Prostate gland (tissue), 2 donors: ENCODE measurements around the gene CD302. TPM values are rescaled to one million over a fixed set of nuclear protein-coding genes. Genes with fewer than 3 reads are reported as not detected.
"Not testable (repeated sequence)": the region's sequence is repeated elsewhere in the genome, so short reads cannot be mapped to it uniquely, and the experiment has no call there.

Experiments used
- DNase-seq: peaks from one replicate; pipeline ENCODE4 v3.0.0-alpha.2; 2019; ENCODE audit warnings: low spot score
- H3K27ac ChIP-seq, 2 donors: fragments of 200-600 bp; sonication (generic); 2 replicates each; pipeline ENCODE4 v1.5.1; 2017 to 2019
- H3K27me3 ChIP-seq: fragments of 200-600 bp; sonication (generic); replicated peaks from 2 replicates; pipeline ENCODE4 v1.5.1; 2019; ENCODE audit not compliant: insufficient read depth
- H3K36me3 ChIP-seq, 2 donors: fragments of 200-600 bp; sonication (generic); 1 replicate in 1 of 2; 2 replicates in 1 of 2; pipeline versions ENCODE4 v1.5.1 to v1.8.1; 2017 to 2019
- H3K4me1 ChIP-seq: fragments of 200-600 bp; sonication (generic); replicated peaks from 2 replicates; pipeline ENCODE4 v1.5.1; 2019
- H3K4me3 ChIP-seq, 2 donors: fragments of 200-600 bp; sonication (generic); 2 replicates each; pipeline ENCODE4 v1.5.1; 2017 to 2019
- H3K9me3 ChIP-seq: fragments of 200-600 bp; sonication (generic); 2 replicates; pipeline ENCODE4 v1.5.1; 2017
- CTCF ChIP-seq, 4 experiments: fragments of 200-600 bp in 2 of 4; fragments of 450-650 bp in 2 of 4; sonication (generic) in 2 of 4; IDR thresholded peaks; 1 replicate in 3 of 4; 2 replicates in 1 of 4; pipeline ENCODE4 v1.5.1; 2016 to 2019; ENCODE audit warnings: antibody characterized with exemption in 4 of 4, mild to moderate bottlenecking in 2 of 4, moderate library complexity in 2 of 4
- POLR2A ChIP-seq: fragments of 450-650 bp; IDR thresholded peaks from one replicate; pipeline ENCODE4 v1.6.1; 2016; ENCODE audit warnings: antibody characterized with exemption, mild to moderate bottlenecking
- POLR2AphosphoS5 ChIP-seq: sonication (generic); formaldehyde crosslinking; IDR thresholded peaks from one replicate; pipeline ENCODE4 v1.6.1; 2017; ENCODE audit warnings: antibody characterized with exemption
- WGBS: methylation state at CpG from one replicate; pipeline ENCODE4 v1.1.5; 2018; 5-methylcytosine and 5-hydroxymethylcytosine counted together
- intact Hi-C: fragments of 100-400 bp; cut with DNase I; formaldehyde crosslinking; loops from one replicate; pipeline ENCODE4 v1.14.2; 2022
- total RNA-seq, 2 donors: library from RNA; depleted of rRNA; stranded (reverse); fragments of >200 nt; gene quantifications; one replicate each; pipeline ENCODE4 v1.1.0, GENCODE V29; 2016

Gene CD302
- total RNA-seq, 2 donors from 2014 or later = 39.3 to 40.4 TPM

GRCh38 chr2:159725713-159726112 lies 72.3 kb downstream of the CD302 start:
- H3K4me1 ChIP-seq = no peaks in the 10 kb centered on the region
- no peaks in the 10 kb centered on the region for H3K27me3 ChIP-seq
- no peak for TF ChIP-seq POLR2AphosphoS5
- no peak for TF ChIP-seq CTCF (IDR thresholded peaks at IDR 0.05)
- no peak for TF ChIP-seq POLR2A
- intact Hi-C loops = no loop called here
- 92% methylated on average over 3 of the region's 3 CpGs for WGBS
- no peaks in the 10 kb centered on the region for H3K9me3 ChIP-seq
- H3K27ac ChIP-seq = no peak overlapping the region
- H3K36me3 ChIP-seq = no peaks in the 10 kb centered on the region
- no peak for DNase-seq
- no peak overlapping the region for H3K4me3 ChIP-seq

GRCh38 chr2:159724795-159725572 lies 73.0 kb downstream of the CD302 start:
- H3K27me3 ChIP-seq, H3K9me3 ChIP-seq, H3K27ac ChIP-seq, H3K4me1 ChIP-seq, H3K4me3 ChIP-seq, DNase-seq, intact Hi-C loops, H3K36me3 ChIP-seq: not testable (repeated sequence)
- WGBS = 87% methylated on average over 6 of the region's 6 CpGs

GRCh38 chr2:159722580-159722979 lies 75.4 kb downstream of the CD302 start:
- Histone ChIP-seq H3K4me3 (no peak overlapping the region), H3K36me3 (no peaks in the 10 kb centered on the region), H3K4me1 (no peaks in the 10 kb centered on the region), H3K9me3 (no peaks in the 10 kb centered on the region), H3K27me3 (no peaks in the 10 kb centered on the region), H3K27ac (no peak overlapping the region)
- 93% methylated on average over 2 of the region's 2 CpGs for WGBS
- intact Hi-C loops = no loop called here
- no peak for TF ChIP-seq CTCF (IDR thresholded peaks at IDR 0.05)
- no peak for TF ChIP-seq POLR2AphosphoS5
- no peak for TF ChIP-seq POLR2A
- no peak for DNase-seq

- Histone ChIP-seq H3K27ac (no peak overlapping the region), H3K4me3 (no peak overlapping the region), H3K36me3 (no peaks in the 10 kb centered on the region), H3K9me3 (no peaks in the 10 kb centered on the region), H3K4me1 (no peaks in the 10 kb centered on the region), H3K27me3 (no peaks in the 10 kb centered on the region)
- TF ChIP-seq POLR2A = no peak
- no peak for TF ChIP-seq CTCF (IDR thresholded peaks at IDR 0.05)
- no peak for TF ChIP-seq POLR2AphosphoS5
- intact Hi-C loops = no loop called here
- DNase-seq = no peak
- 94% methylated on average over 10 of the region's 10 CpGs for WGBS
These were observed 77.3 kb downstream of the CD302 start for GRCh38 chr2:159720676-159721075.

Other genes with a start within 250 kb of the CD302 start
- 10 to 100 TPM; 60.8 to 84.5 TPM for gene BAZ2B, start 181.7 kb downstream of the CD302 start, total RNA-seq
- 100 to 1,000 TPM in 1 of 2 donors, 10 to 100 TPM in 1; 60.7 to 119 TPM for gene MARCHF7, start 85.7 kb downstream of the CD302 start, total RNA-seq
- gene LY75, start 106.5 kb upstream of the CD302 start, total RNA-seq = 1 to 10 TPM; 1.8 to 1.9 TPM